MM.1S (cell line): ENCODE measurements around the gene PRSS27.

Experiments
- DNase-seq: peaks from one replicate; pipeline ENCODE4 v3.0.0-alpha.2; 2015
- H2AFZ ChIP-seq: fragments of 300-600 bp; sonication (generic); 2 replicates; pipeline ENCODE4 v1.6.0; 2016; ENCODE audit warnings: antibody characterized with exemption, low read length
- H3F3A ChIP-seq: fragments of 300-600 bp; sonication (generic); 2 replicates; pipeline ENCODE4 v1.6.1; 2016; ENCODE audit warnings: mild to moderate bottlenecking, antibody characterized with exemption, low read length, moderate library complexity, mixed read lengths; ENCODE audit not compliant: insufficient read depth
- H3K27ac ChIP-seq: fragments of 300-600 bp; sonication (generic); 2 replicates; pipeline ENCODE4 v1.5.1; 2016; ENCODE audit warnings: mild to moderate bottlenecking, low read length
- H3K27me3 ChIP-seq: fragments of 300-600 bp; sonication (generic); replicated peaks from 2 replicates; pipeline ENCODE4 v1.6.0; 2016; ENCODE audit warnings: low read length; ENCODE audit not compliant: insufficient read depth
- H3K36me3 ChIP-seq: fragments of 300-600 bp; sonication (generic); replicated peaks from 2 replicates; pipeline ENCODE4 v1.6.1; 2016; ENCODE audit warnings: mild to moderate bottlenecking, low read length, mixed read lengths; ENCODE audit not compliant: insufficient read depth
- H3K4me1 ChIP-seq: fragments of 300-600 bp; sonication (generic); 2 replicates; pipeline ENCODE4 v1.6.1; 2016; ENCODE audit warnings: low read length, mixed read lengths
- H3K4me2 ChIP-seq: fragments of 300-600 bp; sonication (generic); 2 replicates; pipeline ENCODE4 v1.6.0; 2016; ENCODE audit warnings: low read depth, low read length
- H3K4me3 ChIP-seq: fragments of 300-600 bp; sonication (generic); 2 replicates; pipeline ENCODE4 v1.5.1; 2016; ENCODE audit warnings: low read length, mixed read lengths
- H3K79me2 ChIP-seq: fragments of 300-600 bp; sonication (generic); 2 replicates; pipeline ENCODE4 v1.6.1; 2016; ENCODE audit warnings: mixed run types, low read length, mixed read lengths
- H3K9ac ChIP-seq: fragments of 300-600 bp; sonication (generic); 2 replicates; pipeline ENCODE4 v1.6.1; 2016; ENCODE audit warnings: low read length, mixed read lengths
- H3K9me2 ChIP-seq: fragments of 300-600 bp; sonication (generic); replicated peaks from 2 replicates; pipeline ENCODE4 v1.6.1; 2016; ENCODE audit warnings: mild to moderate bottlenecking, low read length, mixed read lengths; ENCODE audit not compliant: insufficient read depth
- H3K9me3 ChIP-seq: fragments of 300-600 bp; sonication (generic); replicated peaks from 2 replicates; pipeline ENCODE4 v1.6.1; 2016; ENCODE audit warnings: mild to moderate bottlenecking, low read length, mixed read lengths; ENCODE audit not compliant: insufficient read depth
- H4K20me1 ChIP-seq: fragments of 300-600 bp; sonication (generic); 2 replicates; pipeline ENCODE4 v1.6.1; 2016; ENCODE audit warnings: mild to moderate bottlenecking, low read length, moderate library complexity, mixed read lengths; ENCODE audit not compliant: insufficient read depth
- CTCF ChIP-seq: fragments of 300-600 bp; sonication (generic); IDR thresholded peaks from 2 replicates; pipeline ENCODE4 v1.5.1; 2016; ENCODE audit warnings: antibody characterized with exemption, low read length, mixed read lengths
- EZH2 ChIP-seq: fragments of 300-600 bp; sonication (generic); optimal IDR thresholded peaks from 2 replicates; pipeline ENCODE3; 2017; ENCODE audit warnings: low read depth, mild to moderate bottlenecking, antibody characterized with exemption, low read length, mixed read lengths
- EZH2phosphoT487 ChIP-seq: fragments of 300-600 bp; sonication (generic); IDR thresholded peaks from 2 replicates; pipeline ENCODE4 v1.6.1; 2018; ENCODE audit warnings: antibody characterized with exemption, low read length

The PRSS27 gene

GRCh38 chr16:2699791-2700600 lies 20.0 kb downstream of the PRSS27 start:
- Histone ChIP-seq H3F3A (no peaks in the 10 kb centered on the region), H3K79me2 (no peaks in the 10 kb centered on the region), H2AFZ (no peak overlapping the region), H3K9me3 (no peaks in the 10 kb centered on the region), H3K27me3 (no peaks in the 10 kb centered on the region), H3K9ac (no peak overlapping the region), H3K36me3 (no peaks in the 10 kb centered on the region), H3K4me2 (no peak overlapping the region), H3K27ac (no peak overlapping the region), H3K4me3 (no peak overlapping the region), H3K9me2 (no peaks in the 10 kb centered on the region), H3K4me1 (no peaks in the 10 kb centered on the region), H4K20me1 (no peaks in the 10 kb centered on the region)
- no peak for DNase-seq
- TF ChIP-seq EZH2 (no peak), CTCF (no peak), EZH2phosphoT487 (no peak)

- no peaks in the 10 kb centered on the region for H3K79me2 ChIP-seq
- TF ChIP-seq EZH2phosphoT487 (no peak), EZH2 (no peak), CTCF (no peak)
These were observed 20.9 kb downstream of the PRSS27 start for GRCh38 chr16:2698965-2699750.

DNA sequence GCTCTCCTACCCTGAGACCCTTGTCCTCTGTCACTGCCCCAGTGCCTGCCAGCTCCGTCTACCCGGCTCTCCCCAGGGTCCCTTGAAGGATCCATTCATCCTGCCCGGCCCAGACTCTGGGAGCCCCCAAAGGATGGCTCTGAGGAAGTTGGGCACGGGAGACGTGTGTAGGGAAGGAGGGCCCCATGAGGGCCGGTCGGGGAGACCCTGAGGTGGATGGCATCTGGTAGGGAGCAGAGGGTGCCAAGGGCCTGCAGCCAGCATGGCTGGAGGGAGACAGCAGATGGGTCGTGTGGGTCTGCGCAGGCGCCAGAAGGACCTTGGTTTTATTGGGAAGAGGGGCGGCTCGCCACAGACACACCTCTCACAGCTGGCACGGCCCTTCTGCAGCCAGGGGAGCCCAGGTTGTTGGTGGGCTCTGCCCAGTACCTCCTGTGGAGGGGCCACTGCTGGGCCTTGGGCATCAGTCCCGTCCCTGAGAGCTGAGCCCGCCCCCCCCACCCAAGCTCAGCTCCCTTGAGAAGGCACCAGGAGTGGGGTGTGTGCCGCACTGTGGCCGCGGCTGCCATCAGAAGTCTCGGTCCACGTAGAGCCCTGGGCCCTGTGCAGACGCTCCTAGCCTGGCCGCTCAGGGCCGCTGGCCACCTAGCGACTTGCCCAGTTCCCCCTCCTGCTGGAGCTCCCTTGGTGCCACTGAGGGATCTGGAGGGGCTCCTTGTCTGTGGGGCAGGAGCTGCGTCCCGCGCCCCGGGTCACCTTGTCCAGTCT lies 21.7 kb downstream of the PRSS27 start:
- peaks cover 3% of the 10 kb centered on the region for H3K79me2 ChIP-seq
- H3K9me2 ChIP-seq = no peaks in the 10 kb centered on the region
- DNase-seq = no peak
- no peak overlapping the region for H2AFZ ChIP-seq
- no peaks in the 10 kb centered on the region for H3K4me1 ChIP-seq
- no peaks in the 10 kb centered on the region for H3F3A ChIP-seq
- H3K4me3 ChIP-seq = no peak overlapping the region
- no peak overlapping the region for H3K27ac ChIP-seq
- H3K27me3 ChIP-seq = no peaks in the 10 kb centered on the region
- no peaks in the 10 kb centered on the region for H4K20me1 ChIP-seq
- H3K4me2 ChIP-seq = no peak overlapping the region
- H3K9me3 ChIP-seq = no peaks in the 10 kb centered on the region
- H3K36me3 ChIP-seq = no peaks in the 10 kb centered on the region
- TF ChIP-seq CTCF (no peak), EZH2 (no peak), EZH2phosphoT487 (no peak)
- H3K9ac ChIP-seq = no peak overlapping the region

More at GRCh38 chr16:2698965-2699750, 20.9 kb downstream of the PRSS27 start:
- Histone ChIP-seq H3F3A (no peaks in the 10 kb centered on the region), H2AFZ (no peak overlapping the region), H3K36me3 (no peaks in the 10 kb centered on the region), H3K4me3 (no peak overlapping the region), H3K4me1 (no peaks in the 10 kb centered on the region), H3K4me2 (no peak overlapping the region), H3K27me3 (no peaks in the 10 kb centered on the region), H3K9me3 (no peaks in the 10 kb centered on the region), H3K9ac (no peak overlapping the region), H4K20me1 (no peaks in the 10 kb centered on the region), H3K9me2 (no peaks in the 10 kb centered on the region), H3K27ac (no peak overlapping the region)
- no peak for DNase-seq
